NCI-H1417 treated with DMSO at 0.1 percent for 48 hours (cell line): ENCODE measurements around the gene INTS3.
"Not testable (repeated sequence)": the region's sequence is repeated elsewhere in the genome, so short reads cannot be mapped to it uniquely, and the experiment has no call there.

Source experiments
- DNase-seq: peaks from one replicate; lab custom pipeline; 2025; lab: John Stamatoyannopoulos, UW

The INTS3 gene

DNA sequence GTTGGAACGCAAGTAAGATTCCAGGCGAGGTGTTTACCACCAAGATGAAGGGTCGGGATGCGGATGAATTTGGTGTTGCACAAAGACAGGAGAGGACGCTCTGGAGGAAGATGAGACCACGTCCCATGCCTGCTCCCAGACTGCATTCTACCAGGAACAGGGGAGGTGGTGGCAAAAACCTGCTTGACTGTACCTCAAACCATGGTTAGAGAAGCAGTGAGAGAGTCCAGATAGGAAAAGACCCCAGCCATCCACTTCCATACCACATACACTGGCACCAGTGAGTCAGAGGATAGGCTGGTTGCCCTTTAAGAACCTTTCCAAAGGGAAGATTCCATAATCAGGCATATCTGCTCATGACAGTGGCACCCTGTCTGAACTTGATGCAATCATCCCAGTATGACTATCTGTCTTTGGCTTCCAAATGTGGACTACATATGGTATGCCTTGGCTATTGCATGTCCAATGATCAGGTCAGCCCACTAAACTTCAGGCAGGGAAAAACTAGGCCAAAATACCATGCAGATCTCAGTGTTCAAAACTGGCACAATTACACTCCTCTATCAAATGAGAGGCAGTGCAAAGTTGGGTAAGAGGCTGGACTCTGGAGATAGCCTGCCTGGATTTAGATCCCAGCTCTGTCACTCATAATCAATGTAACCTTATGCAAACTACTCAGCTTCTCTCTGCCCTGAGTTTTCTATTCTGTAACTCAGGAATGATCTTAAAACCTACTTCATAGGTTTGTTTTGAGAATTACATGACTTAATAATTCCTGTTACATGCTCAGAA, 28.7 kb upstream of the INTS3 start:
- DNase-seq: no peak

DNA sequence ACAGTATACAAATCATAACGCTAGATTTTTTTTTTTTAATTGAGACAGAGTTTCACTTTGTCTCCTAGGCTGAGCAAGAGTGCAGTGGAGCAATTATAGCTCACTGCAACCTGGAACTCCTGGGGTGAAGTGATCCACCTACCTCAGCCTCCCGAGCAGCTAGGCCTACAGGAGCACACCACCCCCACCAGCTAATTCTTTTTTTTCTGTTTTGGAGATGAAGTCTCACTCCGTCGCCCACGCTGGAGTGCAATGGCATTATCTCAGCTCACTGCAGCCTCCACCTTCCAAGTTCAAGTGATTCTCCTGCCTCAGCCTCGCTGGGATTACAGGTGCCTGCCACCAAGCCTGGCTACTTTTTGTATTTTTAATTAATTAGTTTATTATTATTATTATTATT, 28.1 kb upstream of the INTS3 start:
- DNase-seq: no peak

DNA sequence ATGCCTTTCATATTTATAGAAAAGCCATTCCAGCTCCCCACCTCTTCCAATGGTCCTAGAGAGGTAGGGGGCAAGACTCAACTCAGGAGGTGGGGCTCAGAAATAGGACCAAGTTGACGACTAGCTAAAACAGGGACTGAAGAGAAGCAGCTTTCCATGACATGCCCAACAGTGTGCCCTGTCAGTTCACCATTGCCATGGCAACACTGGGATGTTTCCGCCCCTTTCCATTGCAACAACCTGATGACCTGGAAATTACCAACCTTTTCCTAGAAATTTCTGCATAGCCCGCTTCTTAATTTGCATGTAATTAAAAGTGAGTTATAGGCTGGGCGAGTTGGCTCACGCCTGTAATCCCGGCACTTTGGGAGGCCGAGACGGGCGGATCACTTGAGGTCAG, 22.4 kb upstream of the INTS3 start:
- no peak for DNase-seq

DNA sequence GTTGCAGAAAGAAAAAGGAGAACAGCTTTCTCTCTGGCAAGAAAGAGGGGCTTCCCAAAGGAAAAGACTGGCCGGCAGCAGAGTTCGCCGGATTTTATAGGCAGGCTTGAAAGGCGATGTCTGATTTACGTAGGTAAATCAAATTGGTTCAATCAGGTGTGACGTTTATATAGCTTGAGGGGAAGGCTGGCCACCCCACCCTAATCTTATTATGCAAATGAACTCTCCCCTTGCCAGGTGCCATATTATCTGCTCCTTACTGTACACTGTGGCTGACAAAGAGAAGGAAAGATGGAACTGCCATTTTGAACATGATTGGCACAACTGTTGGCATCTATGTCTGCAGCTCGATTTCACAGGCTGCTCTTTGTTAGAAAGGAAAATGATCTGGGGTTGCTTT, 16.8 kb upstream of the INTS3 start:
- no peak for DNase-seq

DNA sequence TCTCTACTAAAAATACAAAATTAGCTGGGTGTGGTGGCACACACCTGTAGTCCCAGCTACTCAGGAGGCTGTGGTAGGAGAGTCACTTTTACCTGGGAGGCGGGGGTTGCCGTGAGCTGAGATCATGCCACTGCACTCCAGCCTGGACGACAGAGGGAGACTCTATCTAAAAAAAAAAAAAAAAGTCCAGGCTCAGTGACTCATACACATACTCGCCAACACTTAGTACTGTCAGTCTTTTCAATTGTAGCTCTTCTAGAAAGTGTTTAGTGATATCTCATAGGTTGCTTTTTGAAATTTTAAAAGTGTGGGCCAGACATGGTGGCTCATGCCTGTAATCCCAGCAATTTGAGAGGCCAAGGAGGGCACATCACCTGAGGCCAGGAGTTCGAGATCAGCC, 11.6 kb upstream of the INTS3 start:
- not testable (repeated sequence) for DNase-seq

DNA sequence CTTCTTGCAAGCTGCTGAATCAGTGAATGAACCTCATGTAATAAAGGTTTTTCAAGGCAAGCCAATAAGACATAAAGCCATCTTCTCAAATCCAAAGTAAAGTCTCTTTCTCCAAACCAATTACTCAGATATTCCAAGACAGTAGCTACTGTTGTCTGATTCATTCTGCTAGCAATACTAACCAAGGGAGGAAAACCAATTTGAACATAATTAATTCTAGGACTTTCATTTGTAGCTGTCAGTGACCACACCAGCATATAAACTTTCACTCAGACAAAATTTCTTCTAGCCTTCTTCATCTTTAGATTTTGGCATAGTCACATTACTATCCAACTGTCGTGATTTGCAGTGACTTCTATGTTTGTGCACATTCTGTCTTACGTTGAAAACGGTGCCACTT, 10.5 kb upstream of the INTS3 start:
- DNase-seq: no peak

DNA sequence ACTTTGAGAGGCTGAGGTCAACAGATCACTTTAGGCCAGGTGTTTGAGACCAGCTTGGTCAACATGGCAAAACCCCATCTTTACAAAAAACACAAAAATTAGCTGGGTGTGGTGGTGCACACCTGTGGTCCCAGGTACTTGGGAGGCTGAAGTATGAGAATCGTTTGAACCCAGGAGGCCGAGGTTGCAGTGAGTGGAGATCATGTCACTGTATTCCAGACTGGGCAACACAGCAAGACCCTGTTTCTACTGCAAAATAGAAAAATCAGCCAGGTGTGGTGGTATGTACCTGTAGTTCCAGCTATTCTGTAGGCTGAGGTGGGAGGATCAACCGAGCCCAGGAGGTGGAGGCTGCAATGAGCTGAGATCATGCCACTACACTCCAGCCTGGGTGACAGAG, 4.2 kb upstream of the INTS3 start:
- no peak for DNase-seq

DNA sequence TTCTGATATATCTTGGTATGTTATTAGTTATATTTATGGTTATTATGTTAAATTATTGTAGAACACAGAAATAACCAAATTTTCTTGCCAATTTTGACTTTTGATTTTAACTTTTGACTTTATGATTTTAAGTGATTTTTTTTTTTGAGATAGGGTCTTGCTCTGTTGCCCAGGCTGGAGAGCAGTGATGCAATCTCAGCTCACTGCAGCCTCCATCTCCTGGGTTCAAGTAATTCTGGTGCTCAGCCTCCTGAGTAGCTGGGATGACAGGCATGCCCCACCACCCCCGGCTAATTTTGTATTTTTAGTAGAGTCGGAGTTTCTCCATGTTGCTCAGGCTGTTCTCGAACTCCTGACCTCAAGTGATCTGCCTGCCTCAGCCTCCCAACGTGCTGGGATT, 3.2 kb upstream of the INTS3 start:
- not testable (repeated sequence) for DNase-seq

DNA sequence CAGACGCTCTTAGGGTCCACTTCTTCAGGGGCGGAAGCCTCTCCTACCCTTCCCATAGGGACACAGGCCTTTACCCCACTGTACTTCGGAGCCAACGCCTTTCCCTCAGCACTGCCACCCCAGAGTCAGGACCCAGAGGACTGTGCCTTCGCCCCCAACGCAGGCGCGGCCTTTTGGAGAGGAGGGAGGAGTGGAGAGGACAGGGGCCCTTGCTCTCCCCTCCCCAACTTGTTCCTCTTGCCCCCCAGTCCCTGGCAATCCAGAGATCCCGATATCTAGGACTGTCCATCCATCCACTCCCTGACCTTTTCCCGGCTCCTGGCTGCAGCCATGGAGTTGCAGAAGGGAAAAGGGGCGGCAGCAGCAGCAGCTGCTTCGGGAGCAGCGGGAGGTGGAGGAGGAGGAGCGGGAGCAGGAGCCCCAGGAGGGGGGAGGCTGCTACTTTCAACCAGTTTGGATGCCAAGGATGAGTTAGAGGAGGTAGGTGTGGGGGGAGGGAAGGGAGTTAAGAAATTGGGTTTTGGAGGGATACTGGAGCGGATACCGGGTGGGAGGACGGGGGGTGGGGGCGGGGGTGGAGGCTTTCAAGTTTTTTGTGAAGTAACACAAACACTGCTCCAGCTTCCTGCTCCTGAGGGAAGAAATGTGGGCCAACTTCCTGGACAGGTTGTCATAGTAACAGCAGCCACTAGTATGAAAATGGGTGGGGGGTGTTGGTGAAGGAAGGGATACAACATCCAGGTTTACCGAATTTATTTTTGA, 636 bp downstream of the INTS3 start:
- DNase-seq: no peak

DNA sequence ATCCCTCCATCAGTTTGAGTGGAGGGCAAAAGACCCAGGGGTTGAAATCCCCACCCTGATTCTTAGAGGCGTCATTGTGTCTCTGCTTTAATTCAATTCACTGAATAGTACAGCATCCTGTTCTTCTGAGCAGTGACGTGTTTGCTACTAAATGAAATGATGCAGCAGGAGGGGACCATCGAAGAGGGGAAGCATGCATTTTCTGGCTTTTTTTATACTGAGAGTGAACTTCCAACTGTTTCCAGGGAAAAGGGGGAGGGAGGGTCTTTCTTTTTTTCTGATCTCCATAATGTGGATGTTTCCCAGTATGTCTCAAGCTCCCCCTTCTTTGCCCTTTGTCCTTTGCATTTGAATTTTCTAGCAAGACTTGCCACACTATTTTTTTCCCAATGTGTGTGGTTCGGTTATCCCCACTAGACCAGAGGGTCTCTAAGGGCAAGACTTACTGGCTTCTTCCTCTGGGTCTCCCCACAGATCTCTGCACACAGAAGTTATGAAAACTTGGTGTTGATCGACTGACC, 2.7 kb downstream of the INTS3 start:
- no peak for DNase-seq

DNA sequence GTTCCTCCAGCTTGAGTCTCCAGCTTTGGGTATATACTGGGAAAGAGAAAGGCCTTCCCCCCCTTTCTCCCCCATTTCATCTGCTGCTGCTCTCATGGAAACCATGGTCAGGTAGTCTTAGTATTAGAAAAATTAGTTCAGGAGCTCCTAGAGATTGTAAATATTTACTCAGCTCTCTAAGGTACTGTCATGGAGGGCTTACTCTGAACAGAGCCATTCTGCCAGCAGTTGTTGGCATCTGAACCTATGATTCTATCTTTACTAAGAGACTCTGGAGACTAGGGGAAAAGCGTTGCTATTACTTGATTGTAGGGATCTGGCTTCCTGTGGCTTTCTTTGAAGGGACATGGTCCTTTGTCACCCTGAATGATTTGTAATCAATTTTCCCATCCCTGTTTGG, 6.1 kb downstream of the INTS3 start:
- DNase-seq: no peak

DNA sequence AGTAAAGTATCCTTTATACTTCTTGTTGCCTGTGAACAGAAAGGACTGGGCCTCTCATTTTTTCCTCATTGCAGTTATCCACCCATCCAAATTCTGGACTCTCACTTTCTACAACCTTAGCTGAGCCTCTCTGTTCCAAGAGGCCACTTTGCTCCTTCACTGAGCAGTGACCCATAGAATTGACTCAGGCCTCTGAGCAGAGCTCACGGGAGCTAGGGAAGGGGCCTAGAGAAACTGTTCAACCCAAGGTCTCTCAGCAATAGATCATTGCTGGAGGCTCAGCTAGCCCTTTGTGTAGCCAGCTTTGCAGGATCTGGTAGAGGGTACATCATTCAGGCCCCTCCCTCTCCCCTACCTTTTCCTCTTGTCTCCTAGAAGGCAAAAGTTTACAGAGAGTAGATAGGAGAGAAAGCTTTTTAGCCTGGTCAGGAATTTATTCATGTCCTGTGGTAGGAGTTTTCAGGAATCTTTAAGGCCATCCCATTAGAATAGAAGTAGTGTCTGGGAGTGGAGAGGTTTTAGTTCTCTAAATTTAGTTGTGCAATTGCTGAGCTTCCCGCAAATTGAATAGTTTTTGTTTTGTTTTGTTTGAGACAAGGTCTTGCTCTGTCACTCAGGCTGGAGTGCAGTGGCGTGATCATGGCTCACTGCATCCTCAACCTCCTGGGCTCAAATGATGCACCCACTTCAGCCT, 6.7 kb downstream of the INTS3 start:
- DNase-seq: no peak

DNA sequence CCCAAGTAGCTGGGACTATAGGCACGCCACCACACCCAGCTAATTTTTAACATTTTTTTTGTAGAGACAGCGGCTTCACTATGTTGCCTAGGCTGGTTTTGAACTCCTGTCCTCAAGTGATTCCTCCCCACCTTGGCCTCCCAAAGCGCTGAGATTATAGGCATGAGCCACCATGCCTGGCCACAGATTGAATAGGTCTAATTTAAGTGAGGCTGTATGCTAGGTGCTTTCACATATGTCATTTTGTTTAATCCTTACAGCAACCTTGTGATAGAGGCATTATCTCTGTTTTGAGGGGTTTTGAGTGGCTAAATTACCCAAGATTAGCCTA, 7.2 kb downstream of the INTS3 start:
- DNase-seq: no peak

DNA sequence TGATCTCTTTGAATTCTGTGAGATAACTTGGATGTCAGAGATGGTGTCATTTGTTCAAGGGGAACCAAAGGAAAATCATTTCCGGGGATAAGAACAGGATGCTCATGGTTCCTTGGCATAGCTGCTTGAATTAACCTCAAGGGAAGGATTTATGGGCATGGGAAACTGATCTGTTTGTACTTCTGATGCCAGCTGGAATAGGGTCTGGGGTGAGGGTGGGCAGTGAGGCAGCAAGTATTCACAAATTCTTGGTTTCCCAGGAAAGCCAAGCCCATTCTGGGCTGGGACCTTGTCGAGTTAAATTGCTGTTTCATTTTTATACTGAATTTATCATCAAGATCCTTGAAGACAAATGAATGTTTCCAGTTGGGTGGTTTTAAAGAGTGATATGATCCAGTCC, 14.1 kb downstream of the INTS3 start:
- DNase-seq: no peak

DNA sequence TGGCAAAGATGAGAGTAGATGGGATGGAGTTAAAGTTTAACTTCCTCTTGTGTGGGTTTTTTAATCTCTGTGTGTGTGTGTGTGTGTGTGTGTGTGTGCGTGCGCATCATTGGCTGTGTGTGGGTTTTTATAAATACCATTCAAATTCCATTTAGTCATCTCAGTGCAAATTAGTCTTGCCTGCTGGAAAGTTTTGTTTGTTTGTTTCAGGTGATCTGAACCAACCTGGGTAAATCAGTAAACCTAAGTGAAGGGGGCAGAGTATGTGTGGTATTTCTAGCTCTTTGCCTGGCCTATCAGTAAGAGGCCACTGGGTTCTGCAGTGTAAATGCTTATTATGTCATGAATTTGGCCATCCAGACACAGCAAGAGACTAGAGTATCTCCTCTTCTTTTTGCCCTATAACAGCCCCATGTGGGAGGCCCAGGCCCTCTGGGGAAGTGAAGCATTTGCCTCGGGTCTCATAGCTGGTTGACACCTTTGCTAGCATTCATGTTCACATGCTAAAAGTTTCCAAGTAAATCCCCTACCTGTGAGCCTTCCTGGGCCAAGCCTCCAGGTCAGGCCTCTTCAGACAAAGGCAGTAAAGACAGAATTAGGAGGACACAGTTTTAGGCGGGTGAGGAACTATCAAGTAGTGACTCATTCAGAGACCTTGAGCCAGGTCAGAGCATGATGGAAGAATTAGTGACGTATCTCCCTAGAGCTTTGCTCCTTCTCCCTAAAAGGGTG, 14.7 kb downstream of the INTS3 start:
- DNase-seq: no peak

DNA sequence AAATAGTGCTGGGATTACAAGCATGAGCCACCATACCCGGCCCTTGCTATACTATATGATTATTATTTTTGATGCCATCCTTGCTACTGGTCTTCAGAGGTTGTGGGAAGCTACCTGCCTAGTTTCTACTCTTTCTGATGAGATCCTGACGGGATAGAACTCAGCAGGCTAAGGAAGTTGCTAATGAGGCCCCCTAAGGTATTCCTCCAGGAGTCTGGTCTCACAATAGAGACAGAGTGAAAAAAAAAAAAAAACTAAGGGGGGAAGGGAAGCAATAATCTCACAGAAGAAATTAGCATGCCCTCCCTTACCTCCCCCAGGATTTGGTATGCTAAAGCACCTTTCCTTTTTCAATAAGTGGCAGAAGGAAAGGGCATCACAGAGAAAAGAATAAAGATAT, 17.6 kb downstream of the INTS3 start:
- no peak for DNase-seq

DNA sequence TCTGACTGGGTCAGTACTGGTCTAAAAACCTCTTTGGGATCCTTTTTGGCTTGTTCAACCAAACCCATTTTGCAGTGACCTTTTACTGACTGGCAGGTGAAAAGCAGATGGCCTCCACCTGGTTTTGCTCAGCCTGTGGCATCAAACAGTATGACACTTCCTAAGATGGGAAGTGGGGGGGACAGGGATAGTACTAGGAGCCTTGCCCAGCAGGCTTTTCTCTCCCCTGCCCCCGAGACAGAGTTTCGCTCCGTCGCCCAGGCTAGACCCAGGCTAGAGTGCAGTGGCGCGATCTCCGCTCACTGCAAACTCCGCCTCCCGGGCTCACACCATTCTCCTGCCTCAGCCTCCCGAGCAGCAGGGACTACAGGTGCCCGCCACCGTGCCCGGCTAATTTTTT, 18.3 kb downstream of the INTS3 start:
- no peak for DNase-seq

DNA sequence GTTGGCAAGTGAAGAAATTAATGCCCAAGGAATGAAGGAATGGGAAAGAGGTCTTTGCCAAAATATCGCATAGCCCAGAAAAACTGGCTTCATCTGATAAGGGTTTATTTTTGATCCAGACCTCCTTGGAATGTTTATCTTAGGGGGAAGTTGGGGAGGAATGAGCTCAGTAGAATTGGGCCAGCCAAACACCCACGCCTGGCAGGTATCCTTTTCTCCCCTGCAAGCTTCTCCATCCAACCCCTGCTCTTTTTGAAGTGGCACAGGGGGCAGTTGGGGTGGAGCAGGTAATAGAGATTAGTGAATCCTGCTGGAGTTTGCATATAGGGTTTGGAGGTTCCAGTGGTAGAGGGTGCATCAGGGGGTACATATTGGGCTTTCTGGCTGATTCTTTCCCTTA, 21.1 kb downstream of the INTS3 start:
- DNase-seq: no peak

DNA sequence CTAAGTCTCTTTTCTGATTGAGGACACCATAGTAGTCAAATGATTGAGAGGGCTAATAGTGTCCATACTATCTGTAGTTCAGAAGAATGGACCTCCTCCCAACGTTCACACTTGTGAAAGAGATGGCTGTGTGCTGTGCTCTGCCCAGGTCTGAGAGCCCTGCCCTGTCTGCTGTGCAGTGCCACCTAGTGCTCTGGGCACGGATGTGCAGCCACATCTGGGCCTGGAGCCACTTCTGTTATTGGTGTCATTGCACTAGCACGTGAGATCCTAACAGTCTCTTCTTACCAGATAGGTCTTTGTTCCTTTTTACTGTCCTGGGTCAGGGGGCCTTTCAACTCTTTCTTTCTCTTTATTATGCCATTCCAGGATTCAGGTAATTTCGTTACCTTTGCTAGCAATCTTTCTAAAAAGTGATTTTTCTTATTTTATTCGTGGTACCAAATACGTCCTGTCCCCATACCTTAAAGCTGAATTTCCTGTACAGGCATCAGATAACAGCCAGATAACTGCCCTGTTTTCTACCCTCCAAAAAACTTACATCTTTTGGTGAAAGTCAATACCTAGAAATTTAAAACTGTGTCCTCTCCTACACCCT, 21.7 kb downstream of the INTS3 start:
- no peak for DNase-seq

DNA sequence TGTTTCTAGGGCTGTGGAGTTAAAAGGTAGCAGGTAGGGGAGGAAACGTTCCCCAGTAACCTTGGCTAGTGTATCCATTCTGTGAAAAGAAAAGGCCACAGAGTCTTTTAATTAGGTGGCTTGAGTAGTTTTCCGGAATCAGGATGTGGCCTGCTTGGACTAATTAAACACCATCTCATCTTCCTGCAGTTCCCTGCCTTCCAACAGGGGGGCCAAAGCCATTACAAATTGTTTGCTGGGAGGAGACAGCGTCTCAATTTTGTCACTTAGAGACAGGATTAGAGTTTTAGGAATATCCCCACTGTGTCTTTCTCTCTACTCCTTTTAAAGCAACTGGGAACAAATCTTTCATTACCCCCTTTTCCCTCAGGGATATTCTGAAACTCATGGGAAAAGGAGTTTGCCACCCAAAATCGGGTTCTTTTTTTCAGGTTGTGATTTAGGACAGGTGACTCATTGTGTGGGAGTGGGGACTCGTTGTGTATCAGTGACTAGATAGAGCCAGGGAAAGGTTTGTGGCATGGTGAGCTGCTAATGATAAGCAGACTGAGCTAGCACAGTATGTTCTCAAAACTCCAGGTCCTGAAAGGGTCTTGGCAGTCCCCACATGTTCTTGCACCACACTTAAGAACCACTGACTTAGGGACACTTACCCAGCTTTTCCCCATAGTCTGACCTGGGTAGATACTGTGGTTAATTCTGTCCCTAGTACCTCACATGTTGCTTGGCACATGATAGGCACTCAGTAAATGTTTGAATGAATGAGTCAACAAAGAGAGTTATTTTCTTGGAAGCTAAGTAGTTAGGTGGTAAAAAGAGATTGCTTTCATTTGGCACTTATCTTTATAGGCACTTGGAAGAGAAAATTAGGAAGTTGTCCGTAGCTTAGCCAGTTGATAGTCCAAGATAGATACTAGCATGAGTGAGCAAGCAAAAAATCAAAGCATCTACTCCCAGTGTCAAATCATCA, 22.5 kb downstream of the INTS3 start:
- DNase-seq: no peak

DNA sequence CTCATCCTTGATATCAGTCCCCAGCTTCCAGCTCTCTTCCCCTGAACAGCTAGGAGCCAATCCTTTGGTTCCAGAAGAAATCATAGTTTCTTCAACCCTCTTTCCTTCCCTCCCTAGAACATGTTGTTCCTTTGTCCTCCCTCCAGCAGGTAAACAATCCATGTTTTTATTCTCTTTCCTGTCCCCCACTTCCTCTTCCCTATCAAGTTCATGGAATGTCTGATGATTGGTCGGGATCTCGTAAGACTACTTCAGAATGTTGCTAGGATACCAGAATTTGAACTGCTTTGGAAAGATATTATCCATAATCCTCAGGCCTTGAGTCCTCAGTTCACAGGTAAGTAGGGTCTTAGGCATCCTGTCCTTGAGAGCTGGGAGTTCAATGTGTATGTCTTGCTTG, 24.2 kb downstream of the INTS3 start:
- no peak for DNase-seq
